Caco-2 (cell line): ENCODE measurements around the gene STX1A. TPM values are rescaled to one million over a fixed set of nuclear protein-coding genes. Genes with fewer than 3 reads are reported as not detected.
"Not testable (repeated sequence)": the region's sequence is repeated elsewhere in the genome, so short reads cannot be mapped to it uniquely, and the experiment has no call there.

Experiments
- BruUV-seq: library from RNA; stranded (reverse); fragments of 400-500 nt; replicated peaks from 2 replicates; lab custom pipeline; 2021; lab: Mats Ljungman, UMichigan
- CTCF ChIA-PET: fragments of 300-600 bp; sonication (Branson Sonifier 250); formaldehyde crosslinking; loops from one replicate; lab custom pipeline; 2022; ENCODE audit warnings: antibody characterized with exemption; lab: Charles Lee
- POLR2A ChIA-PET: fragments of 300-600 bp; sonication (Branson Sonifier 250); formaldehyde crosslinking; loops from one replicate; lab custom pipeline; 2022; ENCODE audit warnings: antibody characterized with exemption; lab: Charles Lee
- DNase-seq, 2 experiments: peaks; one replicate each; pipeline versions ENCODE4 v3.0.0 to v3.0.0-alpha.2; 2020 to 2022
- H3K27me3 ChIP-seq: replicated peaks from 2 replicates; pipeline ENCODE4 v1.6.0; 2011; ENCODE audit warnings: low read length; ENCODE audit not compliant: control insufficient read depth, insufficient read depth
- H3K36me3 ChIP-seq: 2 replicates; pipeline ENCODE4 v1.5.1; 2011; ENCODE audit warnings: low read length; ENCODE audit not compliant: control insufficient read depth, insufficient read depth
- H3K4me1 ChIP-seq: fragments of 250-450 bp; sonication (Bioruptor Pico); 2 replicates; pipeline ENCODE4 v1.5.1; 2020; ENCODE audit warnings: mild to moderate bottlenecking
- H3K4me3 ChIP-seq: 2 replicates; pipeline ENCODE4 v1.5.1; 2011; ENCODE audit warnings: low read depth, mild to moderate bottlenecking, control low read depth, low read length
- H3K9me3 ChIP-seq: fragments of 250-450 bp; sonication (Bioruptor Pico); 2 replicates; pipeline ENCODE4 v1.5.1; 2020; ENCODE audit warnings: mild to moderate bottlenecking, moderate library complexity
- H3K27ac Mint-ChIP-seq: one replicate; pipeline ENCODE4 v1.8.0; 2022; ENCODE audit warnings: mixed read lengths; ENCODE audit not compliant: unreplicated experiment
- H3K27me3 Mint-ChIP-seq: one replicate; pipeline ENCODE4 v1.8.0; 2022; ENCODE audit warnings: mixed read lengths; ENCODE audit not compliant: insufficient read depth, unreplicated experiment
- H3K36me3 Mint-ChIP-seq: one replicate; pipeline ENCODE4 v1.8.0; 2022; ENCODE audit warnings: mild to moderate bottlenecking, mixed read lengths; ENCODE audit not compliant: insufficient read depth, unreplicated experiment
- H3K4me1 Mint-ChIP-seq: one replicate; pipeline ENCODE4 v1.8.0; 2022; ENCODE audit warnings: low read depth, mixed read lengths; ENCODE audit not compliant: unreplicated experiment
- H3K4me3 Mint-ChIP-seq: one replicate; pipeline ENCODE4 v1.8.0; 2022; ENCODE audit warnings: mild to moderate bottlenecking, moderate library complexity, mixed read lengths; ENCODE audit not compliant: unreplicated experiment
- H3K9me3 Mint-ChIP-seq: one replicate; pipeline ENCODE4 v1.8.0; 2022; ENCODE audit warnings: mixed read lengths; ENCODE audit not compliant: unreplicated experiment
- intact Hi-C: fragments of 100-400 bp; cut with micrococcal nuclease; formaldehyde crosslinking; loops from one replicate; pipeline ENCODE4 v1.10.0; 2022; ENCODE audit not compliant: unreplicated experiment
- total RNA-seq: library from RNA; stranded (reverse); gene quantifications from 2 replicates; pipeline ENCODE4 v1.2.3, GENCODE V29; 2022
- TF ChIP-seq, protein P1 (sequence below), 2 experiments: fragments of 200-600 bp in 1 of 2; IDR thresholded peaks; 1 replicate in 1 of 2; 2 replicates in 1 of 2; pipeline versions ENCODE4 v1.5.1 to v1.8.0; 2011 to 2022; ENCODE audit warnings: antibody characterized with exemption in 1 of 2, control low read depth in 1 of 2, inconsistent platforms in 1 of 2, low read depth in 1 of 2, low read length in 1 of 2, mild to moderate bottlenecking in 1 of 2, moderate library complexity in 1 of 2; ENCODE audit not compliant: insufficient read depth in 1 of 2, severe bottlenecking in 1 of 2, unreplicated experiment in 1 of 2

Gene STX1A
- total RNA-seq, 1 experiment from 2014 or later, result 28.6 TPM

DNA sequence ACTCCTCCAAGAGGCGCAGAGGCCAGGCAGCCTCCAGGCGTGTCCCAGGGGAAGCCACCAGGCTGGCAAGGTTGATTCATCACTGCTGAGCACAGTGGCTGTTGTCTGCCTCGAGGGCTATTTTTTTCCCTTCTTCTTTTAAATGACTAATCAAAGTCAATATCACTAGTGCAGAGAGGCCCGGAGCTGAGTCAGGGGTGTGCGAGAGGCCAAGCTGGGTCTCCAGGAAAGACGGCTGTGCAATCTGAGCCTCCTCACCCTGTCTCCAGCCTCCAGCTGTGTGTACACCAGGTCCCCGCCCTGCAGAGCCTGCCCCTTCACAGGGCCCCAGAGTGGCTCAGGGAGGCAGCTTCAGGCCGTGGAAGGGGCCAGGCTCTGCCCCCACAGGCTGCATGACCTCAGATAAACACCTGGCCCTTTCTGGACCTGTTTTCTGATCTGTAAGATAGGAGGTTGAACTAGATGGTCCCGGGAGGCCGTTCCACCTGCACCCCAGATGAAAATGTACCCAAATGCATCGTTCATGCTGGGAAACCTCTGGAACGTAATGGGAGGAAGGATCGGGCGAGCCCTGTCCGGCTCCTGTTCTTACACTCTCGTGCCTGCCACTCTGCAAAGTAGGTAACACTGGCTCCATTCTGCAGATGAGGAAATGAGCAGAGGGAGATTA lies 3.7 kb downstream of the STX1A start:
- Mint-ChIP-seq H3K4me3 (peak overlapping the region; percentile 41), H3K9me3 (no peaks in the 10 kb centered on the region), H3K36me3 (peaks cover 26% of the 10 kb centered on the region), H3K4me1 (peaks cover 16% of the 10 kb centered on the region), H3K27me3 (no peaks in the 10 kb centered on the region), H3K27ac (peak overlapping the region; percentile 74)
- TF ChIP-seq, protein P1, sequence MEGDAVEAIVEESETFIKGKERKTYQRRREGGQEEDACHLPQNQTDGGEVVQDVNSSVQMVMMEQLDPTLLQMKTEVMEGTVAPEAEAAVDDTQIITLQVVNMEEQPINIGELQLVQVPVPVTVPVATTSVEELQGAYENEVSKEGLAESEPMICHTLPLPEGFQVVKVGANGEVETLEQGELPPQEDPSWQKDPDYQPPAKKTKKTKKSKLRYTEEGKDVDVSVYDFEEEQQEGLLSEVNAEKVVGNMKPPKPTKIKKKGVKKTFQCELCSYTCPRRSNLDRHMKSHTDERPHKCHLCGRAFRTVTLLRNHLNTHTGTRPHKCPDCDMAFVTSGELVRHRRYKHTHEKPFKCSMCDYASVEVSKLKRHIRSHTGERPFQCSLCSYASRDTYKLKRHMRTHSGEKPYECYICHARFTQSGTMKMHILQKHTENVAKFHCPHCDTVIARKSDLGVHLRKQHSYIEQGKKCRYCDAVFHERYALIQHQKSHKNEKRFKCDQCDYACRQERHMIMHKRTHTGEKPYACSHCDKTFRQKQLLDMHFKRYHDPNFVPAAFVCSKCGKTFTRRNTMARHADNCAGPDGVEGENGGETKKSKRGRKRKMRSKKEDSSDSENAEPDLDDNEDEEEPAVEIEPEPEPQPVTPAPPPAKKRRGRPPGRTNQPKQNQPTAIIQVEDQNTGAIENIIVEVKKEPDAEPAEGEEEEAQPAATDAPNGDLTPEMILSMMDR (IDR thresholded peaks at IDR 0.05; ENCODE audit: insufficient read depth in 1 of 2, low read depth in 1 of 2, low read length in 1 of 2, severe bottlenecking in 1 of 2, unreplicated experiment in 1 of 2), result no peak
- peaks cover 38% of the 10 kb centered on the region for H3K4me1 ChIP-seq
- no TSS peak for BruUV-seq
- ChIA-PET POLR2A (interaction anchor here (0.6 to 1.0 kb wide), 4 partner anchors 14 to 135 kb away, joined by 3 read pairs; no protein-coding TSS in a partner anchor), CTCF (interaction anchor here (0.6 to 1.3 kb wide), 4 partner anchors 10 to 109 kb away, joined by 5 to 11 read pairs (median 8); no protein-coding TSS in a partner anchor)
- intact Hi-C loops, result loop anchor here (1.0 to 5.0 kb wide), 3 partner anchors 14 to 93 kb away; partner anchors contain the start of genes BUD23, DNAJC30 and MLXIPL
- no peaks in the 10 kb centered on the region for H3K9me3 ChIP-seq
- H3K27me3 ChIP-seq, result no peaks in the 10 kb centered on the region
- H3K36me3 ChIP-seq, result no peaks in the 10 kb centered on the region; the same call in none of the 2 replicates
- H3K4me3 ChIP-seq, result no peak overlapping the region
- DNase-seq, result peak; percentile 94 to 98

DNA sequence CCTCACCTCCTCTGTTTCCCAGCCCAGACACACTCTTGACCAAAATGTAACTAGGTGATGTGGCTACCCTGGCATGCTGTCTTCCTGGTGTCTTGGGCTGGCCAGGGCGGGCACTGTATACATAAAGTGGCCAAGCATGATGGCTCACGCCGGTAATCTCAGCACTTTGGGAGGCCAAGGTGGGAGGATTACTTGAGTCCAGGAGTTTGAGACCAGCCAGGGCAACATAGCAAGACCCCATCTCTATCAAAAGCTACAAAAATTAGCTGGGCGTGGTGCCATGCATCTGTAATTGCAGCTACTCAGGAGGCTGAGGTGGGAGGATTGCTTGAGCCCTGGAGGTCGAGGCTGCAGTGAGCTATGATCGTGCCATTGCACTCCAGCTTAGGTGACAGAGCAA lies 6.2 kb downstream of the STX1A start:
- H3K36me3 ChIP-seq, H3K27me3 Mint-ChIP-seq, BruUV-seq, intact Hi-C loops, H3K9me3 Mint-ChIP-seq, DNase-seq, H3K27ac Mint-ChIP-seq, H3K4me1 Mint-ChIP-seq, H3K9me3 ChIP-seq, H3K4me3 ChIP-seq, POLR2A ChIA-PET, CTCF ChIA-PET, H3K4me3 Mint-ChIP-seq, H3K27me3 ChIP-seq: not testable (repeated sequence)
- H3K4me1 ChIP-seq, result peaks cover 33% of the 10 kb centered on the region
- peaks cover 30% of the 10 kb centered on the region for H3K36me3 Mint-ChIP-seq

DNA sequence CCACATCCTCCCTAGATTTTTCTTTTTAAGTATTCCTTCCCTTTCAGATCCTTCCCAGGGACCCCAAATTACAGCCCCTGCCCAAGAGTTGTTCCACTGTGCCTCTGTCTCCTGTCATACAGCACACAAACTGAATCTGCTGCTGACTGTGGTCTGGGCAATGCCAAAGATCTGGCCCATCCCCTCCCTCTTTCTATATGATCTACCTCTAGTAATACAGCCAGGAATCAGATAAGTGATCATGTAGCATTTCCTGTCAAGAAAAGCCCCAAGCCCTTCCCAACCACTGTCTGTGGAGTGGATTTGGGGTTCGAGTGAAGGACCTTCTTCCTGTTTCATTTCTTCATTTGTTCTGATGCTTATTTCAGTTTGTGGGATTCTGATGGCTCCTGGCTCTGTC lies 6.7 kb downstream of the STX1A start:
- Histone ChIP-seq H3K36me3 (no peaks in the 10 kb centered on the region; the same call in none of the 2 replicates), H3K4me1 (peaks cover 27% of the 10 kb centered on the region), H3K9me3 (no peaks in the 10 kb centered on the region), H3K27me3 (no peaks in the 10 kb centered on the region), H3K4me3 (no peak overlapping the region)
- no TSS peak for BruUV-seq
- peaks cover 8% of the 10 kb centered on the region for H3K4me1 Mint-ChIP-seq
- ChIA-PET POLR2A (no interaction called here), CTCF (no interaction called here)
- H3K27me3 Mint-ChIP-seq, result no peaks in the 10 kb centered on the region
- H3K27ac Mint-ChIP-seq, result no peak overlapping the region
- TF ChIP-seq, protein P1 (IDR thresholded peaks at IDR 0.05; ENCODE audit: insufficient read depth in 1 of 2, low read depth in 1 of 2, low read length in 1 of 2, severe bottlenecking in 1 of 2, unreplicated experiment in 1 of 2), result no peak
- no peaks in the 10 kb centered on the region for H3K9me3 Mint-ChIP-seq
- DNase-seq, result no peak
- H3K4me3 Mint-ChIP-seq, result no peak overlapping the region
- intact Hi-C loops, result no loop called here
- H3K36me3 Mint-ChIP-seq, result peaks cover 35% of the 10 kb centered on the region
